ENCODE results near the gene ITGB2.

DNA sequence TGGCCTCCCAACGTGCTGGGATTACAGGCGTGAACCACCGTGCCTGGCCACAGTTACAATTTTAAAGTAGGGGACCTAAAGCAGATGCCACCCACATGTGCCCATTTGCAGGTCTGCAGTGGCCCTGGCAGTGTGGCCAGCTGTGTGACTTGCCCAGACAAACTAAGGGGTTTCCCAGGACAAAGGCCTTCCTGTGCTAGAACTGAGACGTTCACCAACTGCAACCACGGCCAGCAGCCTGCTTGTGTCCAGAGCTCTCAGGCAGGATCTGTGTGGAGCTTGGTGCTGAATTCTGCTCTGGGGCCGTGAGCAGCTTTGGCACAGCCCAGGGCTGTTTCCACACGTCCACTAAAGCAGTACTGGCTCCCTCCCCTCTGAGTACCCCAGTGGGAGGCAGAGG is 36.6 kb downstream of the ITGB2 start:
- TF ChIP-seq, protein P1, sequence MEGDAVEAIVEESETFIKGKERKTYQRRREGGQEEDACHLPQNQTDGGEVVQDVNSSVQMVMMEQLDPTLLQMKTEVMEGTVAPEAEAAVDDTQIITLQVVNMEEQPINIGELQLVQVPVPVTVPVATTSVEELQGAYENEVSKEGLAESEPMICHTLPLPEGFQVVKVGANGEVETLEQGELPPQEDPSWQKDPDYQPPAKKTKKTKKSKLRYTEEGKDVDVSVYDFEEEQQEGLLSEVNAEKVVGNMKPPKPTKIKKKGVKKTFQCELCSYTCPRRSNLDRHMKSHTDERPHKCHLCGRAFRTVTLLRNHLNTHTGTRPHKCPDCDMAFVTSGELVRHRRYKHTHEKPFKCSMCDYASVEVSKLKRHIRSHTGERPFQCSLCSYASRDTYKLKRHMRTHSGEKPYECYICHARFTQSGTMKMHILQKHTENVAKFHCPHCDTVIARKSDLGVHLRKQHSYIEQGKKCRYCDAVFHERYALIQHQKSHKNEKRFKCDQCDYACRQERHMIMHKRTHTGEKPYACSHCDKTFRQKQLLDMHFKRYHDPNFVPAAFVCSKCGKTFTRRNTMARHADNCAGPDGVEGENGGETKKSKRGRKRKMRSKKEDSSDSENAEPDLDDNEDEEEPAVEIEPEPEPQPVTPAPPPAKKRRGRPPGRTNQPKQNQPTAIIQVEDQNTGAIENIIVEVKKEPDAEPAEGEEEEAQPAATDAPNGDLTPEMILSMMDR (IDR thresholded peaks at IDR 0.05): no peak
- TF ChIP-seq POLR2A (IDR thresholded peaks at IDR 0.05): no peak
